Measurements from ENCODE around the gene TMEM97.

GRCh38 chr17:28291780-28292330 is 27.1 kb upstream of the TMEM97 start:
- TF ChIP-seq, protein P1, sequence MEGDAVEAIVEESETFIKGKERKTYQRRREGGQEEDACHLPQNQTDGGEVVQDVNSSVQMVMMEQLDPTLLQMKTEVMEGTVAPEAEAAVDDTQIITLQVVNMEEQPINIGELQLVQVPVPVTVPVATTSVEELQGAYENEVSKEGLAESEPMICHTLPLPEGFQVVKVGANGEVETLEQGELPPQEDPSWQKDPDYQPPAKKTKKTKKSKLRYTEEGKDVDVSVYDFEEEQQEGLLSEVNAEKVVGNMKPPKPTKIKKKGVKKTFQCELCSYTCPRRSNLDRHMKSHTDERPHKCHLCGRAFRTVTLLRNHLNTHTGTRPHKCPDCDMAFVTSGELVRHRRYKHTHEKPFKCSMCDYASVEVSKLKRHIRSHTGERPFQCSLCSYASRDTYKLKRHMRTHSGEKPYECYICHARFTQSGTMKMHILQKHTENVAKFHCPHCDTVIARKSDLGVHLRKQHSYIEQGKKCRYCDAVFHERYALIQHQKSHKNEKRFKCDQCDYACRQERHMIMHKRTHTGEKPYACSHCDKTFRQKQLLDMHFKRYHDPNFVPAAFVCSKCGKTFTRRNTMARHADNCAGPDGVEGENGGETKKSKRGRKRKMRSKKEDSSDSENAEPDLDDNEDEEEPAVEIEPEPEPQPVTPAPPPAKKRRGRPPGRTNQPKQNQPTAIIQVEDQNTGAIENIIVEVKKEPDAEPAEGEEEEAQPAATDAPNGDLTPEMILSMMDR (IDR thresholded peaks at IDR 0.05; ENCODE audit: insufficient read depth, low read length): no peak
- TF ChIP-seq POLR2AphosphoS5 (IDR thresholded peaks at IDR 0.05; ENCODE audit: low read depth): no peak
- no peak for TF ChIP-seq SPI1 (IDR thresholded peaks at IDR 0.05; ENCODE audit: borderline replicate concordance, low read depth)
- no peak for TF ChIP-seq REST (IDR thresholded peaks at IDR 0.05; ENCODE audit: insufficient replicate concordance, low read depth)

Measured in HL-60 (cell line).